GM12873 (cell line): ENCODE data around the gene UST.

Source experiments
- TF ChIP-seq, protein P1 (sequence below): IDR thresholded peaks from 2 replicates; pipeline ENCODE4 v1.5.1; 2012; ENCODE audit warnings: low read depth, mild to moderate bottlenecking, moderate library complexity, low read length, control low read depth; ENCODE audit not compliant: insufficient read depth; ENCODE audit errors: missing control alignments

The UST gene

DNA sequence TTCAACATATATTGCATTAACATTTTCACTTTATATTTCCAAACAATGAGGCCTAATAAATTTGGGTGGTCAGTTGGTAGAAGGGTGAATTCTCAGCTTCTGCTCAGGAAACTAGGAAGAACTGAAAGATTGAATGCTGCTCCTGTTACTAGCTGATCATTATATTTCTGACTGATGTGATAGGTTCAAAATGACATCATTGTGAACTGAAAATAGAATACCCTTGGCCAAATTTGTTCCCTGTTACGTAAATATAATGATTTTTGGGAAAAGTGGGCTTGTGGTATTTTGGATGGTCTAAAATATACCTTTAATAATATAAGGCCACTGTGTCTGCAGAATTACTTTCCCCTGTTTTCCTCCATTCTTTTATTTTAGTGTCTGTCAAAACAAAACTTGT is 2.8 kb downstream of the UST start:
- TF ChIP-seq, protein P1, sequence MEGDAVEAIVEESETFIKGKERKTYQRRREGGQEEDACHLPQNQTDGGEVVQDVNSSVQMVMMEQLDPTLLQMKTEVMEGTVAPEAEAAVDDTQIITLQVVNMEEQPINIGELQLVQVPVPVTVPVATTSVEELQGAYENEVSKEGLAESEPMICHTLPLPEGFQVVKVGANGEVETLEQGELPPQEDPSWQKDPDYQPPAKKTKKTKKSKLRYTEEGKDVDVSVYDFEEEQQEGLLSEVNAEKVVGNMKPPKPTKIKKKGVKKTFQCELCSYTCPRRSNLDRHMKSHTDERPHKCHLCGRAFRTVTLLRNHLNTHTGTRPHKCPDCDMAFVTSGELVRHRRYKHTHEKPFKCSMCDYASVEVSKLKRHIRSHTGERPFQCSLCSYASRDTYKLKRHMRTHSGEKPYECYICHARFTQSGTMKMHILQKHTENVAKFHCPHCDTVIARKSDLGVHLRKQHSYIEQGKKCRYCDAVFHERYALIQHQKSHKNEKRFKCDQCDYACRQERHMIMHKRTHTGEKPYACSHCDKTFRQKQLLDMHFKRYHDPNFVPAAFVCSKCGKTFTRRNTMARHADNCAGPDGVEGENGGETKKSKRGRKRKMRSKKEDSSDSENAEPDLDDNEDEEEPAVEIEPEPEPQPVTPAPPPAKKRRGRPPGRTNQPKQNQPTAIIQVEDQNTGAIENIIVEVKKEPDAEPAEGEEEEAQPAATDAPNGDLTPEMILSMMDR: no peak

DNA sequence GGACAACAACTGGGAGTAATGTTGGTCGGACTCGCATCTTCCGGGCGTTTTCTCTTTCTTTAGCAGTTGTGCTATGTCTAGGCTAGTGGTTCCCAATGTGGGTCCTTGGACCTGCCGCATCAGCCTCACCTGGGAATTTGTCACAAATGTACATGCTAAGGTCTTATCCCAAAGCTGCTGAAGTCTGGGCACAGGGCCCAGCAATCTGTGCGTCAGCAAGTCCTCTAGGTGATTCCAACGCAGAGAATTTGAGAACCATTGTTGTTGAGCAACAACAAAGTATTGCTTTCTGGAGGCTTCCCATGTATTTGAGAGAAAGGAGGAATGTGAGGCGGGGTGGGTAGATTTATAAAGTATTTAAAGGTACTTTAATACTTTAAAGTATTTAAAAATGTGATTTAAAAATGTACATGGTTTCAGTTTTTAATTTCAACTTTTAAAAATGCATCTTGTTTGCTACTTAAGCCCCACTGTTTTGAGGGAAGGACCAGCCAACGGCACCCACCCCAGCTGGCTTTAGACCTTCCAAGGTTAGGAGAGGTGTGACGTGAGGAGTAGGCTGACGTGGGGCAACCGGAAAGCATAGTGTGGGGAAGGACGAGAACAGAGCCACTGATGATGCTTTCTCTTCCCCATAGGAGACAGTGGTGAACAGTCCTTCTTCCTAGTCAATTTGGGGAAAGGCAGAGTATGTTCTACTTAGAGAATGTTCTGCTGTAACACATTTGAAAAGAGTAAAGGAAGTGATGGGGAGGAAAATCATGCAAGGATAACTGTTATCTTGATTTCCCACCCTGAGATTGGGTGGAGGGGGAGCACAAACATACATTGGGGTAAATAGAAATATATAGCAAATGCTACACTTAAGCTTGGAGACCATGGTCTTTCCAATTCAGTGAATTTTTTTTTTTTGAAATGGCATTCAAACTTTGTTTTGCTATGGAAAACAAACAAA is 4.3 kb downstream of the UST start:
- TF ChIP-seq, protein P1: no peak

DNA sequence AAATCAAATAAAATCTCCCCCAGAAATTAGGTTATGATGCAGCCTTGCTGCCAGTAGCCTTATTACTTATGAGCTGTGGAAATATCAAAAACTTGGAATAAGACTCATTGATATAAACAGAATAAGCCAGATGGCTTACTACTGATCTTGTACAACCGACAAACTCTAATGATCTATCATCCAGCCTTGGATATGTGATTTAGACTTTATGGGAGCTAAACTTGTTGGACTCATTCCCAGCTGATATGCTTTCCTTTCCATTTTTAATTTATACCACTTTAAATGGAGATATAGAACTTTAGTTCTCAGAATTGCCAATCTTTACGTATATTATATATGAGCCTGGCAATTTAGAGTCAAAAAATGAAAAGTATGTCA is 5.0 kb downstream of the UST start:
- TF ChIP-seq, protein P1: no peak

DNA sequence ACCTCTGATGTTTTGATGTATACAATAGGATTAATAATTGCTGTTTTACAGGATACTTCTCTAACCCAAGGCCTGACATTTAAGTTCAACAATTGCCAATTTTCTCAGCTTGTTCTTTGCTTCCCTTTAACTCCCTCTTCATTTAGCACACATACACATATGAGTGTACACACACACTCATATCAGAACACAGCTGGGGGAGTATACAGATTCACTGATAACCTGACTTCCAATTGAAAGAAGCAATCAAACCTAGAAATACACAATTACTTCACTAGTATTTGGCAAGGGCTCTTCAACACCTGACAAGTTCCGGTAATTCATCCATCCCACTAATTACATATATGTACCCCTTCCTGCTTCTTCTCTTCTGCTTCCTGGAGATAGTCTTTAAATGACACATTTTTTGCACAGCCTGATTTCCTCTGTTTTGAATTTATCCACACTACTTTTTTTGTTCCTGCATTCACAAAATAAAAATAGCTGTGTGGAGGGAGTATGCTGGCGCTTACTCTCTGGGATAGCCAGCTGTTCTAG is 11.2 kb downstream of the UST start:
- TF ChIP-seq, protein P1: no peak

DNA sequence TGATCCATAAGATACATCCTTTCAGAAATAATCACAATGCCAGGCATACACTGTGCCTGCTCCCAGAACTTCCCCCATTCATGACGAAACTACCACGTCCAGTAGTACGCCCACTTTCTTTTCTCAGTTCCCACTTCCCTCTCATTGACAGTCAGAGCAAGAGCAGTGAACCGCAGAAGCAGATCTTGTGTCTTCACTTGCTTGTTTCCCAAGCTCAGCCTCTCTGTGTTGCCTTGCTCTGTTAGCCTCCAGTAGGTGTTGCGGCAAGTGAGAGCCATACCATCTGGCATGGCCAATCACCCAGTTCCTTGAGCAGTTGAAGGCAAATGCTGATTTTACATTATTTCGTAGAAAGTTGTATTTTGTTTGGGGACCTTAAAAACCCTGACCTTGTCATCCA is 11.7 kb downstream of the UST start:
- TF ChIP-seq, protein P1: no peak

DNA sequence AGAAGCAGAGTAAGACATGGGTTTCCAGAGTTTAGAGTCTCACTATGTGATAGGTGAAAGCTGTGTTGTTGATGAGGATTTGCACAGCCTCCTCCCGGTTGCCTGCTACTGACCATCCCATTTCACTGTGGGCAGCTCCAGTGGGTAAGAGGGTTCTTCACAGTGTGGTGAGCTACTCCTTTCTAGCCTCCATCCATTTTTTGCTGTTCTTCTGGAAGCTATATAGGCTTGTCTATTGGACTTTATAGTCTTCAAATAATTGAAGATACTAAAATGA is 13.4 kb downstream of the UST start:
- TF ChIP-seq, protein P1: no peak

DNA sequence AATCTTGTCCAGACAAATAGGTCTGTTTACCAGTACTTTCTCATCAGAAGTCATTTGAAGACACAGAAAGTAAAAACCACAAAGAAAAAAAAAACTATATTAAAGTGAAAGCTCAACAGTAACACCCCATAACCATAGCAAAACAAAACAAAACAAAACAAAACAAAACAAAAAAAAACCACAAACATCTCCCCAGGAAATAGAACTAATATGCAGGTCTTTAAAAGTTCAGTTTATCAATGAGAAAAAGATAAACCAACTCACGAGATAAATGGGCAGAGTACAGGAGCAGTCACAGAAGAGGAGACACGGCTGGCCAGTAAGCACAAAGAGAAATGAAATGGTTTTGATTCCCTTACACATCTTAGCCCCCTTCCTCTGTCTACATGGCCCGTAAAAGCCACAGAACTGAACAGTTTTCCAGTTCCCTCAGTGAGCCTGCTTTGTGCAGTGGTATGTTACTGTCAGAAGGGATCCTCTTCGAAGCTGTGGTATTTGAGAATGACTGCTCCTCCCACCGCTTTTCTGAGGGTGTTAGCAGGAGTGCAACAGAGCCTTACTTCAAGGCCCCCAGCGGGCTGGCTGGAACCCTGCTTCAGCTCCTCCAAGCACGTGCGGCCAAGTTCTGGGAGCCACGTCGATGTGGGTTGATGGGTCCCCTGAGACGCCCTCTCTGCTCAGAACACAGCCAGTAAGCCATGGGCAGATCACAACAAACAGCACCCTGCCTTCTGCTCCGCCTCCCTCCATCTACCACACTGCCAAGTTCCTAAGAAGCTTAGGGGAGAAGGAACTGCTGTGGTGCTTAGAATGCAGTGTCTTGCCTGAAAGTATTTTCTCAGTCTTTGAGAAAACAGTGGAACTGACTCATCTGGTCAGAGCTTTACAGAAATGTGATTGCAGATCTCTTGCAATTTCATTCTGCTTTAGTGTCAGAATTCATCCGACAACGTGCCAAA is 14.0 kb downstream of the UST start:
- TF ChIP-seq, protein P1: no peak
